Activated T-cell treated with anti-CD3 and anti-CD28 coated beads for 1 hour (primary cell): ENCODE measurements around the gene GRB2.

Source experiments
- DNase-seq: peaks from one replicate; pipeline ENCODE4 v3.0.0-alpha.2; 2020; ENCODE audit warnings: low read depth

Gene GRB2

DNA sequence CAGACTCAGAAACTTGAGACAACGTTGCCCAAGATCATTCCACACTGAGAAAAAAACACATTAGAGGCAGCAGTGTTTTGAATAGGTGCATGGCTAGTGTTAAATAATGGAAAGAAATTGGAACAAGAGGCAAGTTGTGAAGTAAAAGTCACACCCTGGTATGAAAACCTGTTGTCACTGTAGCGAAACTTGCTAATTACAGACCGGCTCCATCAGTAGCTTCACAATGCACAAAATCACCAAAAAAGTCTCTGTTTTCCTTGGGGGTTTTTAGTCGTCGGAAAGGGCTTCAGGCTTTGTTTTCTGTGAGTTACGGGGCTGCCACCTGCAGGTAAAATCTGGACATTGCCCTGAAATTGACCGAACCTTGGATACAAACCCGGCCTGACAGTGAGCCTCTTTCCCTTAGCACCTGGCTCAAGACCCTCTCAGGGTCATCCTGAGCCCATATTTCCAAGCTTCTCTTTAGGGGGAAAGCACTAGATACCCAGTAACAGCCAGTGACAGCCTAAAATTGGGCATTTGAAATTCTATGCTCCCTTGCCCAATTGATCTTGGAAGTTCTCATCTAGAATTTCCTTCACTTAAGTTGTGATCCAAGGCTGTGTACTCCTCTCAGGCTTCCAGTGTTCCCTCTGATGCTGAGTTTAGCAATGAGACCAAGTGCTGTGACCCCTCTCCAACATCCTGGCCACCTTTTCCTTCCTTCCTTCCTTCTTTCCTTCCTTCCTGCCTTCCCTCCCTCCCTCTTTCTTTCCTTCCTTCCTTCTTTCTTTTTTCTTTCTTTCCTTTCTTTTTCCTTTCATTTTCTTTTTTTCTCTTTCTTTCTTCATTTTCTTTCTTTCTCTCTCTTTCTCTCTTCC, 7.2 kb upstream of the GRB2 start:
- peak; percentile 47 for DNase-seq

DNA sequence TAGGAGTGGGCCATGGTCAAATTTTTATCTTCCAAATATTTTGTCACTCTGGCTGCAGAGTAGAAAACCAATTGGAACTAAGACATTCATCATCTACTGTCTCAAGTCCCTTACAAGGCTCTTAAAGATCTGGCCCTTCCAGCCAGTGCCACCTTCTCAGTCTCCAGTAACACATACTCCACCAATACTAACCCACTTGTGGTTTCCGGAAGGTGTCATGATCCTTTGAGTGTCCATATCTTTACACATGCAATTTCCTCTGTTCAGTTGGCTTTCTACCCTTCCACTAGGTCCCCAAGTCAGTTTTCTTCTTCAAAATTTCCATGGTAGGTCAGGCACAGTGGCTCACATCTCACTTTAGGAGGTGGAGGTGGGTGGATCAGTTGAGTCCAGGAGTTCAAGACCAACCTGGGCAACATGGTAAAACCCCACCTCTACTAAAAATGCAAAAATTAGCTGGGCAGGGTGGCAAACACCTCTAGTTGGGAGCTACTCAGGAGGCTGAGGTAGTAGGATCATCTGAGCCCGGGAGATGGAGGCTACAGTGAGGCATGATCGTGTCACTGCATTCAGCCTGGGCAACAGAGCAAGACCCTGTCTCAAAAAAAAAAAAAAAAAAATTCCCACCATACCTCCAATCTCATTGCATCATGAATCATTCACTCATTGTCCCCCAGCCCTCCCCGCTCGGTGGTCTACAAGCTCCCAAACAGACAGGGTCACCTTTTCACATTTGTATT, 6.0 kb upstream of the GRB2 start:
- DNase-seq: no peak

DNA sequence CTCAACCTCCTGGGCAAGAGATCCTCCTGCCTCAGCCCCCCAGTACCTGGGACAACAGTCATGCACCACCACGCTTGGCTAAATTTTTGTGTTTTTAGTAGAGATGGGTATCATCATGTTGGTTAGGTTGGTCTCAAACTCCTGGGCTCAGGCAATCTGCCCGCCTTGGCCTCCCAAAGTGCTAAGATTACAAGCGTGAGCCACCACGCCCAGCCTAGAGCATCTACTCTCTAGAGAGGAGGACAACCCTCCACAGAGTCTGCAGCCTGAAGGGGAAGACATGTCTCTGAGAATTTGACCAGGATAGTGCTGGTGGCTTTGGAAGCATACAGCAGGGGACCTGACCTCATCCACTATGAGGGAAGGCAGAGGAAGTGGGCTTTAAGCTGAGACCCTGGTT, 4.7 kb upstream of the GRB2 start:
- DNase-seq: no peak

DNA sequence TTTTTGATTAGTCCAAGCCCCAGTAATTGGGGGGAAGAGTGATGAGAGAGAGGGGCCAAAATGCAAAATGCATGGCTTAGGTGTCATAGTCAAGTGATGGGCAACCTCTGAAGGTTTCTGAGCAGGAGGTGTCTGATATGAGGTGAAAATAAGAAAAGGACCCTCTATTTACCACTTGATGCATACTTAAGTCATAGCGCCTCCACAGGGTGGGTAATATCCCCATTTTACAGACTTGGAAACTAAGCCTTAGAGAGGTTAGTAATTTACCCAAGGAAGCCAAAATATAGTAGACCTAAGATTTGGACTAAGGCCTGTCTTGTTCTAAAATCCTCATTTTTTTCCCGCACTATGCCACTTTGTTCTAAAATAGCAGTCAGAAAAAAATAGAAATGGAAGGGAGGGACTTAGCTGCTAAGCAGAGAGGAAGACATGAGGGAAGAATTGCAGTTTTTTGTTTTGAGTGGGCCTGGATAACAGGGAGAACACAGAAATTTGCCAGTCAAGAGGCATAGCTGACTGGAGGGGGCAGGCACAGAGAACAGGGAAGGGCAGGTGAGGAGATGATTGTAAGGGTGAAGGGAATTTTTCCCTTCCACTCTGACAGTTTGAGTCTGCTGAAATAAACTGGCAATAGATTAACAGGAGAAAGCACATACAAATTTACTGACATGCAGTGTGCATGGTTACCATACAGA, 2.3 kb upstream of the GRB2 start:
- no peak for DNase-seq

DNA sequence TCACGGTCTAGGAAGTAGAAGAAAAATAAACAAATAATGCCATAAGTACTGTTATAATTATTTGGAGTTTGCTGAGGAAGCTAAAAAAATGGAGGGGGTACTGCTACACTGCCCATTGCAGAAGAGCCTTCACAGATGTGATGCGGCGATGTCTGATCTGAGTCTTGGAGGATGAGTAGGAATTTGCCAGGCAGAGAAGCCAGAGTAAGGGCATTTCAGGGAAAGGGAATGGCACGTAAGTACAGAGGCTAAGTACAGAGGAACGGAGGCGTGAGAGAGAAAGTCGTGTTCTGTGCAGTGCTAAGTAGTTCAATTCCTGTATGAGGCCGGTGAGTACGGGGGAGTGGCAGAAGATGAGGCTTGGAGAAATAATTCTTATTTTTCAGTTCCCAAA, 741 bp upstream of the GRB2 start:
- DNase-seq: no peak

DNA sequence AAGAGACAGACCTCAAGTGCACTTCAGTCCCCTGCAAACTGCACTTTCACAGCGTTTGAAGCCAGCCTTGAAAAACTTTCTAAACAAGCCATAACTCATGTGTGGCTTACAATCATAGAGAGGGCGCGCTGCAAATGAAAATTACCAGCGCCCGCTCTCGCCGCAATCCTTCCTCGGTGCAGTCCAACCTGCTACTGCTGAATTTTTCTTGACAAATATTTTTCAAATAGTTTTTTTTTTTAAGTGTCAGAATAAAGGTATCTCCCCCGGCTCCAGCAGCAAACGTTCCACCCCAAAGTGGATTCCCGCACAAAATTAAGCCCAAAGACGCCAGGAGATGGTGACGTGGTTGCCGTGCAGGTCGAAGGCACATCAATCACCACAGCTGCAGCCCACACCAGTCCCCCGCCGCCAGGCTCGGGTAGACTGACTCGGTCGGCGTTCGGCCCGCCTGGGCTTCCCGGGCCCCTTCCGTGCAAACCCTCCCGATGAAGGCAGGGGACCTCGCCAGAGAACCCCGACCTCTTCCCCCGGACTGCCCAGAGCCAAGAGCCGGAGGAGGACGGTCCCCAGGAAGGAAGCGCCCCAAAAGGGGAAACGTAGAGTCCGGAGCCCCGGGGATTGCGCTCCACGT, 630 bp downstream of the GRB2 start:
- peak; percentile 32 for DNase-seq

DNA sequence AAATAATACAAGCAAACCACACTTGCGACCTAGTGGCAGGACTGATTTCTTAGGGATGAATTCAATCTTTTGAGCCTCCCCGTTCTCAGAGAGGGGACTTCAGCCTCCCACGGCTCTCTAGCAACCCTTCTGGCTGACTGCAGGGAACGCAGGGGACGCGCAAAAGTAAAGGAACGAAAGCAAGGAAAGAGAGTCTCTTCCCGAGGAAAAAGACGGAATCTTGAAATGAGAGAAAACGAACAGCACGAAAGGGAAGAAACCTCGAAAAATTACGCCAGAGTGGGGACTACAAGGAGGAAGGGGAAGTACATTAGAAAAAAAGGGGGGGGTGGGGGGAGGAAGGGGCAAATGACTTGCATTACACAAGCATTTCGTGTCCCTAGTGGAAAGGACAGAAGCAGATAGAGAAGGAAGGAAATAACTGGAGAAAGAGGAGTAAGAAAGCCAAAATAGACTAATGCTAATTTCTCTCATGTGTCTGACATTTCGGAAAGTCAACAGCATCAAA, 1.2 kb downstream of the GRB2 start:
- peak; percentile 32 for DNase-seq

DNA sequence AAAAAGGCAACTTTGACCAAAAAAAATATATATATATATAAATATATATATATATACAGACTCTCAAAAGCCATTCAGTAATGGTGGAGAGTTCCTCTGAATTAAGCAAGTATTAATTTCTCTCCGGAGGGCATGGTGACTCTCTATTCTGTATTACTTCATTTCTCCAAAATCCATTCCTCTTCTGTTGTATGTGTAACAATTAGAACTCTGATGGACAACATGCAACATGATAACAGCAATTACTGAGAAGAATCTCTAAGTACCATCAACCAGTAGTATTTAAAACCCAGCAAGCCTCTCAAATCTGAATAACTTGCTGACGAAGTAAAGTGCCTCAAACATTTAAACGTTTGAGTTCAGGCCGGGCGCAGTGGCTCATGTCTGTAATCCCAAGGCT, 2.3 kb downstream of the GRB2 start:
- no peak for DNase-seq

DNA sequence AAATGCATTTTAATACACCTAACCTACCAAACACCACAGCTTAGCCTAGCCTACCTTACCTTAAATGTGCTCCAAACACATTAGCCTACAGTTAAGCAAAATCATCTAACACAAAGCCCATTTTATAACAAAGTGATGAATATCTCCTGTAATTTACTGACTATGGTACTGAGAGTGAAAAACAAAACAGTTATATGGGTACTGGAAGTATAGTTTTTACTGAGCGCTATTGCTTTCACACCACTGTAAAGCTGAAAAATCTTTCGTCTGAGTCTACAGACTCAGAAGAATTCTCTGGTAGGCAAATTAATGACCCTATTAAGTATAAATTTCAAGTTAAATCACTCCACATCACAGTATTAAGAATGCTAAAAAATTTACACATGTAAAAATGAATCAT, 3.5 kb downstream of the GRB2 start:
- no peak for DNase-seq

DNA sequence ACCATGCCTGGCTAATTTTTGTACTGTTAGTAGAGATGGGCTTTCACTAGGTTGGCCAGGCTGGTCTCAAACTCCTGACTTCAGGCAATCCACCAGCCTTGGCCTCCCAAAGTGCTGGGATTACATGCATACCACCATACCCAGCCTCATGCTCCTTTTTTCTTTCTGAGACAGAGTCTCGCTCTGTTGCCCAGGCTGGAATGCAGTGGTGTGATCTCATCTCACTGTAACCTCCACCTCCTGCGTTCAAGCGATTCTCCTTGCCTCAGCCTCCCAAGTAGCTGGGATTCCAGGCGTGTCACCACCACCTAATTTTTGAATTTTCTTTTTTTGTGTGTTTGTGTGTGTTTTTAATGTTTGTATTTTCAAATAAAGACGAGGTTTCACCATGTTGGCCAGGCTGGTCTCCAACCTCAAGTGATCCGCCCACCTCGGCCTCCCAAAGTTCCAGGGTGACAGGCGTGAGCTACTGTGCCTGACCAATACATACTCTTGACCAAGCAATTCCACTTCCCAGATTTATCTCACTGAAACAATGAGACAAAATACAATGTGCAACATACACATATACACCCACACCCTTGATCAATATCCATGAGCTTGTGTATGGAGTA, 5.0 kb downstream of the GRB2 start:
- DNase-seq: no peak

DNA sequence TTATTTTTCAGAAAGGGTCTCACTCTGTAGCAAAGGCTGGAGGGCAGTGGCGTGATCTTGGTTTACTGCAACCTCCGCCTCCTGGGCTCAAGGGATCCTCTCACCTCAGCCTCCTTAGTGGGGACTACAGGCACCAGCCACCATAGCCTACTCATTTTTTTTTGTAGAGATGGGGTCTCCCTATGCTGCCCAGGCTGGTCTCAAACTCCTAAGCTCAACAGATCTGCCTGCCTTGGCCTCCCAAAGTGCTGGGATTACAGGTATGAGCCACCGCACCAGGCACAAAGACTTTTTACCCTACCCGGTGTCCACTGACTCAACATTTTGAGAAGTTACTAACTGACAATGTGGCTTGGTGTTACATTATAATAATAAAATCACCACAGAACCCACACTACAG, 7.2 kb downstream of the GRB2 start:
- no peak for DNase-seq

DNA sequence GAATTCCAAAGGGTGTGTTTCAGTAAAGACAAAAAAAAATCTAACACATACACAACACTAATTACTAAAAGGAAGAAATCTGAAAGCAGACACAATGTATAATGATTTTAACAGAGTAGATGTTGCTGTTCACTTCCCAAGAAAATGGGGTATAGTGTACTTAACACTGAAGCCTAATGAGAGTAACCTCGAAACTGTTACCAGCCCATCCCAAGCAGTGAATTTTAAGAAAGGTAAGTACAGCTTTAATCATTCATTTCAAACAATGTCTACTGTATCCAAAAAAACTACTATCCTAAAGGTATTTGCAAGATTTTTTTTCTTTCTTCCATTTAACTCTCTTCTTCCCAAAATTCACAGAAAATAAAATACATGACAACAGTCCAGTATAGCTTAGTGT, 8.3 kb downstream of the GRB2 start:
- no peak for DNase-seq

DNA sequence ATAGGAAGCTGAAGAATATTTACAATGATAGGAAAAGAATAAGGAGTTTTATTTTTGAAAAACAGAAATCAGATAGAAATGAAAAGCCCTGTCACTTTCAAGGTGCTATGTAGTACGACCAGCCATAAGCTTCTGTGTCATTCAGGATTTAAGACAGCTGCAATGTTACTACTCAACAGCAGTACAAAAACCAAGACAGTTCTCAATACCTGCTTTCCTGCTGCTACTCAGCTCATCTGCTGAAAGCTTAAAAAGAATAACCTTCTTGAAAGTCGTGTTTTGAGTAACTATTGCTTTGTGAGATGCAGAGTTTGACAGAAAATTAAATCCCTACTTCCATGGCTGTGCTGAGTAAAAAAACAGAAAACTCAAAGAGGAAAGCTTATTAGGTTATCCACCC, 8.7 kb downstream of the GRB2 start:
- DNase-seq: no peak

DNA sequence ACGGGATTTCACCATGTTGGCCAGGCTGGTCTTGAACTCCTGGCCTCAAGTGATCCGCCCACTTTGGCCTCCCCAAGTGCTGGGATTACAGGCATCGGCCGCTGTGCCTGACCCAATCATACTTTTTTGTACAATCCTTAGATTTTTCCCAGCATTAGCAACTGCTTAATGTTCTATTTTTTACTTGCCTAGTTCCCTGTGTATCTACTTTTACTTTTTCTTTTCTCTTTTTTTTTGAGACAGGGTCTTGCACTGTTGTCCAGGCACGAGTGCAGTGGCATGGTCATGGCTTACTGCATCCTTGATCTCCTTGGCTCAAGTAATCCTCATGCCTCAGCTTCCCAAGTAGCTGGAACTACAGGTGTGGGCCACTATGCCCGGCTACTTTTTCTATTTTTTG, 9.5 kb downstream of the GRB2 start:
- no peak for DNase-seq

DNA sequence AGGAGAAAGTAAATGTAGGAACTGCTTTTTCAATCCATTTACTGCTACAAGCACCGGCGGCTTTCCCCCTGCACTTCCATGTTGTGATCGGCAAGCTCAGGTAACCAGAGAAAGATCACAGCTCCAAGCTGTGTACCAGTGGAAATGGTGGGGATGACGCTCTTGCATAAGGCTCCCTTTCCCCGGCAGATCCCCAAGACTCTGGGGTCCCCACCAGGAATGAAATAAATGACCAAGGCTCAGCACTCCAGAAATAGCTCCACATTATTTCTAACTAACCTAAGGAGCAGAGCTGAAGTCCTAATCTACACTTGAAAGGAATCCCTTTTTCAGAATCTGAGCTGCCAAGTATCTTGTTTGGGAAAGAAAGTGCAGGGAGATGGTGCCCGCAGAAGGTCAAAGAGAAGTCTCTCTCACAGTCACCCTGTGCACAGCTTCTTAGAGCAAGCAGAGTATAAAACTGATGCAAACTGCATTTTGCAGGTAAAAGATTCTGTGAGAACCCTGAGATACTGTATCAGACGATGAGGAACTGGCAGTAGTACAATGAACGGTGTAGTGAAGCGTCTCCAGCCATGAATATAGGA, 11.1 kb downstream of the GRB2 start:
- DNase-seq: no peak

DNA sequence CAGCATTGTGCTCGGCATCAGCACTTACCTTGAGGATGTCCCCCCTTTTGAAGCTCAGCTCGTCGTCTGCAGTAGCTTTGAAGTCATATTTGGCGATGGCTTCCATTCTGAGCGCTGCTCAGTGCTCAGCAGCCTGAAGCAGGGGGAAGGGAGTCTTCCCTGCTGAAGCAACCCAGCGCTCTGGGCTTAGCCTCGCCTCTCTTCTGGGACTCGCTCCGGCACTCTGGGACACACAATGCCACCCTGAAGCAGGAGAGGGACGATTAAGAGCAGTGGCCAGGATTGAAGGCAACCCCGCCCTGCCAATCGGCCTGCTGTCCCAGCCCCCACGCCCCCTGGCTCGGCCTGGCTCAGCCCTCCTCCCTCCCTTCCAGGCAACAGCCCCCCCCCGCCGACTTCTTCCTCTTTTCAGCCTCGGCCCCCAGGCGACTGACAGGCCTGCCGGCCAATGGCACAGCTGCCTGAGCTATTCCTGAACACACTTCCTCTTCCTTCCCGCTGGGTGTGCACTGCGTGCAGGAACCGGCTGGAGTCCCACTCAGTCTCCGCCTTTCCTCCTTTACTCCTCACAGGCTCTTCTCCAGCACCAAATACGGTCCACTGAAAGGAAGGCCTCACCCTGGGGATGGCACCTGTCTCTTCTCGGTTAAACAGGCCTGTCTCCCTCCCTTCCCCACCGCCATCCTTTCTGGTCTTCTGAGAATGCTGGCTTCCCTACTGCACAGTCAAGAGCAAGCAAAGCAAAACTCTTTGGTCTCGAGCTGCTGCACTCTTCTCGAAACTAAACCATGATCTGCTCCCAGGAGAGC, 11.8 kb downstream of the GRB2 start:
- peak; percentile 67 for DNase-seq

DNA sequence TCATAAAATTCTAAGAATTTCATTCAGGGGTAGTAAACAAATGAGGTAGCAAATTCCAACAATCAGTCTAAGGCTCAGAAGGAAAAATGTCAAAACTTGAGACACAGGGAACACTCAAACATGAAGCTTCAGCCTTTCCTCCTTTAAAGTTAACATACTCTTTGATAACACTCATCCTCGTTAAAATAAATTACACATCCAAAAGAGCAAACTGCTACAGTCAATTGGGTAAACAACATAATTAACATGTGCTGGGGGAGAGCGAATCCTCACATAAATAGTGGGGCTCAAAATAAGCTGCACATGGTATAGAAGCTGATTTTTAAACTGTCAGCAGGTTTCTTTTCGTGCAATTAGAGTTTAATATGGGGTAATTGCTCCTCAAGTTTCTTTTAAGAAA, 12.9 kb downstream of the GRB2 start:
- DNase-seq: no peak

DNA sequence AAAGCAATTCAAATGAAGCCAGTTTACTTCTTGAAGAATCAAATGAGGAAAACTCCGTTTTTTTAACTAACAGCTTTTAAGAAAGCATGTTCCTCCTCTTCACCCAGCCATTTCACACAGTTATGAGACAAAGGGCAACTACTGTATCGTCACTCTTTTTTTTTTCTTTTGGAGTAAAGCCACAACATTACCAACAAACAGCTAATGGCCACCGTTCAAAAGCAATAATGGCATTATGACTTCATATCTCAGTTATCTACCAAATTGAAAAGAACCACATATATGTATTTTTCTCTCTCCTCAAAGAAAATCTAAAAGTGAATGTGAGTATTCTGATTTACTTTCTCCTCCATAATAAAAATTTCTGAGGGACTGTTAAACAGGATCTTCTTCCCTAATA, 14.5 kb downstream of the GRB2 start:
- no peak for DNase-seq

DNA sequence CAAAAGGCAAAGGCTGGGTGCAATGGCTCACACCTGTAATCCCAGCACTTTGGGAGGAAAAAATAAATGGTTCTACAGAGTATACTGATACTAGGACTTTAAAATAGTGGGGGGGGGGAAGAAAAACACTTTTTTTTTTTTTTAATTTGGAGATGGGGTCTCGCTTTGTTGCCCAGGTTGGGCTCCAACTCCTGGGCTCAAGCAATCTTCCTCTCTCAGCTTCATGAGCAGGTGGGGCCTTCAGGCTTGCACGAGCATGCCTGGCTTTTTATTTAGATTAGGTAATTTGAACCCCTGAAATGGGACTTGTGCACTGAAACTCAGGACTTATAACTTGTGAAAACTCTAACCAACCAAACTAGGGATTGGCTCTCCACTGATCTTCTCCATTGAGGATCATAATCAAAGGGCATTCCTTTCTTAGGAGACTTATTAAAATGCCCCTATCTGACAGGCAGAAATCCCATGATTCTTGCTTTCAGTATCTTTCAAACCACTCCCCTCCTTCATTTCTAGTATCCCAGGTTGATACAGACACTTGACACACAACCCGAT, 16.9 kb downstream of the GRB2 start:
- no peak for DNase-seq

DNA sequence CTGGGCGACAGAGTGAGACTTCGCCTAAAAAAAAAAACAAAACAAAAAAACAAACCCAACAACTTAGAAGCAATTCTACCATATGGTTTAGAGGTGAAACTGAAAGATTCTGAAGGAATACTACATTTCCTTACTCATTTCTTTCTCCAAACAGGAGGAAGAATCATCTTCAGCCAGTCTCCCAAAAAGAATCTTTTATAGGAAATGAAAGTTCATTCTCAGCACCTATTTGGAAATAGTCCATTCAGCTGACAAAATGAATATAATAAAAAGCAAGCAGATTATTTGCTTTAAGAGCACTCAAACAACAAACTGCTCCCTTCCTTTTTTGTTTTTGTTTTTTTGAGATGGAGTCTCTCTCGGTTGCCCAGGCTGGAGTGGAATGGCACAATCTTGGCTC, 17.7 kb downstream of the GRB2 start:
- no peak for DNase-seq
